SK-N-SH treated with all-trans-retinoic acid at 6 μM for 48 hours (cell line): Measurements from ENCODE around the gene PIP5K1C.

Experiments
- ATAC-seq: fragments of 200-7000 bp; cut with Tn5 transposase; 3 replicates; pipeline ENCODE4 v1.9.1; 2020; ENCODE audit warnings: mild to moderate bottlenecking, moderate library complexity
- ARNTL ChIP-seq: fragments of 450-650 bp; formaldehyde crosslinking; IDR thresholded peaks from 2 replicates; pipeline ENCODE4 v1.5.0; 2020; ENCODE audit warnings: low read depth, mild to moderate bottlenecking, moderate library complexity, borderline replicate concordance
- BACH2 ChIP-seq: fragments of 250-450 bp; sonication (Bioruptor Pico); IDR thresholded peaks from 2 replicates; pipeline ENCODE4 v1.9.0; 2021; ENCODE audit warnings: mild to moderate bottlenecking, borderline replicate concordance
- CSDC2 ChIP-seq: fragments of 250-450 bp; sonication (Bioruptor Pico); IDR thresholded peaks from 2 replicates; pipeline ENCODE4 v1.5.0; 2020; ENCODE audit warnings: mild to moderate bottlenecking, moderate library complexity
- ESRRG ChIP-seq: fragments of 250-450 bp; sonication (Bioruptor Pico); IDR thresholded peaks from 2 replicates; pipeline ENCODE4 v1.6.1; 2021; ENCODE audit warnings: mild to moderate bottlenecking
- GLIS3 ChIP-seq: fragments of 250-450 bp; sonication (Bioruptor Pico); IDR thresholded peaks from 2 replicates; pipeline ENCODE4 v1.5.0; 2020; ENCODE audit warnings: mild to moderate bottlenecking, moderate library complexity
- ISL1 ChIP-seq: fragments of 250-450 bp; sonication (Bioruptor Pico); IDR thresholded peaks from 2 replicates; pipeline ENCODE4 v2.1.2; 2022; ENCODE audit warnings: mild to moderate bottlenecking, moderate library complexity
- OSR1 ChIP-seq: fragments of 250-450 bp; sonication (Bioruptor Pico); IDR thresholded peaks from 2 replicates; pipeline ENCODE4 v1.8.0; 2022; ENCODE audit warnings: moderate library complexity, mild to moderate bottlenecking, inconsistent platforms
- PPARA ChIP-seq: fragments of 250-450 bp; sonication (Bioruptor Pico); IDR thresholded peaks from 2 replicates; pipeline ENCODE4 v1.5.0; 2020; ENCODE audit warnings: mild to moderate bottlenecking, borderline replicate concordance
- SNAI2 ChIP-seq: fragments of 250-450 bp; sonication (Bioruptor Pico); IDR thresholded peaks from 2 replicates; pipeline ENCODE4 v1.5.0; 2020; ENCODE audit warnings: mild to moderate bottlenecking, moderate library complexity
- TCF4 ChIP-seq: fragments of 250-450 bp; sonication (Bioruptor Pico); IDR thresholded peaks from 2 replicates; pipeline ENCODE4 v1.8.0; 2021; ENCODE audit warnings: mild to moderate bottlenecking, moderate library complexity, borderline replicate concordance
- TOX ChIP-seq: fragments of 250-450 bp; sonication (Bioruptor Pico); IDR thresholded peaks from 2 replicates; pipeline ENCODE4 v1.8.0; 2021; ENCODE audit warnings: mild to moderate bottlenecking, moderate library complexity, borderline replicate concordance
- ZC3H10 ChIP-seq: fragments of 250-450 bp; sonication (Bioruptor Pico); IDR thresholded peaks from 2 replicates; pipeline ENCODE4 v1.5.1; 2021; ENCODE audit warnings: mild to moderate bottlenecking, moderate library complexity
- ZFP30 ChIP-seq: fragments of 450-650 bp; formaldehyde crosslinking; IDR thresholded peaks from 2 replicates; pipeline ENCODE4 v1.5.0; 2022; ENCODE audit warnings: mild to moderate bottlenecking, moderate library complexity
- ZNF565 ChIP-seq: fragments of 450-650 bp; formaldehyde crosslinking; conservative IDR thresholded peaks from 2 replicates; pipeline ENCODE4 v1.5.0; 2020; ENCODE audit warnings: low read depth, mild to moderate bottlenecking, moderate library complexity
- ZNF70 ChIP-seq: fragments of 450-650 bp; formaldehyde crosslinking; IDR thresholded peaks from 2 replicates; pipeline ENCODE4 v1.5.0; 2020; ENCODE audit warnings: mild to moderate bottlenecking, moderate library complexity
- ZNF8 ChIP-seq: fragments of 450-650 bp; formaldehyde crosslinking; IDR thresholded peaks from 2 replicates; pipeline ENCODE4 v1.5.0; 2020; ENCODE audit warnings: mild to moderate bottlenecking, moderate library complexity
- TF ChIP-seq, protein P1 (sequence below): fragments of 250-450 bp; sonication (Bioruptor Pico); IDR thresholded peaks from 2 replicates; pipeline ENCODE4 v1.5.0; 2020; ENCODE audit warnings: mild to moderate bottlenecking, moderate library complexity
- TF ChIP-seq, protein P2 (sequence below): fragments of 250-450 bp; sonication (Bioruptor Pico); IDR thresholded peaks from 2 replicates; pipeline ENCODE4 v1.8.0; 2020; ENCODE audit warnings: mild to moderate bottlenecking, moderate library complexity, borderline replicate concordance
- TF ChIP-seq, protein P3 (sequence below): fragments of 250-450 bp; sonication (Bioruptor Pico); IDR thresholded peaks from 2 replicates; pipeline ENCODE4 v1.5.1; 2020; ENCODE audit warnings: low read depth, mild to moderate bottlenecking, moderate library complexity

PIP5K1C gene

DNA sequence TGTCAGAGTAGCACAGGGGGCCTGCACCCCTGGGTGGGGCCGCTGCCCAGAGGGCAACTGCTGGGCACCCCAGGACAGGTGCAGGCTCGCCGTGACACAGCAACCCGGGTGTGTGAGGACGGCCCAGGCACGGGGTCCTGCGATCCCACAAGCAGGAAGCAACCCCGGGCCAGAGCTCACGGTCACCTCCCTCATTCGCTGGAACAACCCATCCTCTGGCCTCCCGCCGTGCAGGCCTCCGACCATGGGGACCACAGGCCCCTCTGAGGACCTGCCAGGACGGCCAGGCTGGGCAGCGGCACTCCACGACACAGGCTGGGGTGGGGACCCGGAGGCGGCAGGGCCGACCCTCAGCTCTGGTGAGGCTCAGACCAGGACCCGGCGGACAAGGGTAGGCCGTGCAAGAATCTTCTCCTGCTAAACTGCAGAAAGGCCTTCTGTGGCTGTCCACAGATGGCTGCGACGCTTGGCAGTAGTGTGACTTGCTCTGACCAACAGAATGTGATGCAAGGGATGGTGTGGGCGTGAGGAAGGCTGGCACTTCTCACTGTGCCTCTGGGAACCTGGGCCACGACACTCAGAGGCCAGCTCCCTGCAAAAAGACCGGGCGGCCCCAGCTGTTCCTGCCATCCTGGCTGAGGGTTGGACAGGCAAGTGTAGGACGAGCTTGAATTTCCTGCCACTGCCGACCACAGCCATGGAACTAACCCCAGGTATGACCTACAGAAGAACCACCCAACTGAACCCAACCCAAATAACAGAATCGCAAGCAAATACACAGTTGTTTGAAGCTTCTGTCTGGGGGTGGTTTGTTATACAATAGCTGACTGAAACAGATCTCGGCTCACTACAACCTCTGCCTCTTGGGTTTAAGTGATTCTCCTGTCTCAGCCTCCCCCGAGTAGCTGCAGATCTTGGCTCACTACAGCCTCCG lies 26.5 kb downstream of the PIP5K1C start:
- TF ChIP-seq ARNTL (CRISPR knock-in tag): no peak
- TF ChIP-seq ISL1 (CRISPR knock-in tag): no peak
- no peak for TF ChIP-seq OSR1
- no peak for TF ChIP-seq PPARA (CRISPR knock-in tag)
- no peak for ATAC-seq

DNA sequence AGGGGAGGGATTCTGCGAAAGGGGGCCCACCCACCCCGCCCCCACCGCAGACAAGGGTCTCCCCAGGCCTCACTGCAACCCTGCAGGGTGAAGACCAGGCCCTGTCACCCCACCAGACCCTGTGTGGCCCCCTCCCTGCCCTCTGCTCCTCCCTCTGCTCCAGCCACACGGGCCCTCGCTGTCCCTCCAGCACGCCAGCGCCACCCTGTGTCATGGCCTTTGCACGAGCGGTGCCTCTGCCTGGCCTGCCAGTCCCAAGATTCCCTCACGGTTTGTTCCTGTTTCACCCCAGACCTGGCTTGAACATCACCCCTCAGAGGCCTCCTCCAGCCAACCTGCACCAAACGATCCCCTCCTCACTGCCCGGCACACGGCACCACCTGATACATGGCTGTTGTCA lies 27.3 kb downstream of the PIP5K1C start:
- no peak for ATAC-seq
- TF ChIP-seq, protein P1, sequence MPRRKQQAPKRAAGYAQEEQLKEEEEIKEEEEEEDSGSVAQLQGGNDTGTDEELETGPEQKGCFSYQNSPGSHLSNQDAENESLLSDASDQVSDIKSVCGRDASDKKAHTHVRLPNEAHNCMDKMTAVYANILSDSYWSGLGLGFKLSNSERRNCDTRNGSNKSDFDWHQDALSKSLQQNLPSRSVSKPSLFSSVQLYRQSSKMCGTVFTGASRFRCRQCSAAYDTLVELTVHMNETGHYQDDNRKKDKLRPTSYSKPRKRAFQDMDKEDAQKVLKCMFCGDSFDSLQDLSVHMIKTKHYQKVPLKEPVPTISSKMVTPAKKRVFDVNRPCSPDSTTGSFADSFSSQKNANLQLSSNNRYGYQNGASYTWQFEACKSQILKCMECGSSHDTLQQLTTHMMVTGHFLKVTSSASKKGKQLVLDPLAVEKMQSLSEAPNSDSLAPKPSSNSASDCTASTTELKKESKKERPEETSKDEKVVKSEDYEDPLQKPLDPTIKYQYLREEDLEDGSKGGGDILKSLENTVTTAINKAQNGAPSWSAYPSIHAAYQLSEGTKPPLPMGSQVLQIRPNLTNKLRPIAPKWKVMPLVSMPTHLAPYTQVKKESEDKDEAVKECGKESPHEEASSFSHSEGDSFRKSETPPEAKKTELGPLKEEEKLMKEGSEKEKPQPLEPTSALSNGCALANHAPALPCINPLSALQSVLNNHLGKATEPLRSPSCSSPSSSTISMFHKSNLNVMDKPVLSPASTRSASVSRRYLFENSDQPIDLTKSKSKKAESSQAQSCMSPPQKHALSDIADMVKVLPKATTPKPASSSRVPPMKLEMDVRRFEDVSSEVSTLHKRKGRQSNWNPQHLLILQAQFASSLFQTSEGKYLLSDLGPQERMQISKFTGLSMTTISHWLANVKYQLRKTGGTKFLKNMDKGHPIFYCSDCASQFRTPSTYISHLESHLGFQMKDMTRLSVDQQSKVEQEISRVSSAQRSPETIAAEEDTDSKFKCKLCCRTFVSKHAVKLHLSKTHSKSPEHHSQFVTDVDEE (CRISPR knock-in tag): no peak
- no peak for TF ChIP-seq ZNF565 (CRISPR knock-in tag)
- no peak for TF ChIP-seq ZNF70
- no peak for TF ChIP-seq CSDC2 (CRISPR knock-in tag)
- TF ChIP-seq ZFP30 (CRISPR knock-in tag): no peak
- TF ChIP-seq ESRRG (CRISPR knock-in tag): no peak
- TF ChIP-seq, protein P2, sequence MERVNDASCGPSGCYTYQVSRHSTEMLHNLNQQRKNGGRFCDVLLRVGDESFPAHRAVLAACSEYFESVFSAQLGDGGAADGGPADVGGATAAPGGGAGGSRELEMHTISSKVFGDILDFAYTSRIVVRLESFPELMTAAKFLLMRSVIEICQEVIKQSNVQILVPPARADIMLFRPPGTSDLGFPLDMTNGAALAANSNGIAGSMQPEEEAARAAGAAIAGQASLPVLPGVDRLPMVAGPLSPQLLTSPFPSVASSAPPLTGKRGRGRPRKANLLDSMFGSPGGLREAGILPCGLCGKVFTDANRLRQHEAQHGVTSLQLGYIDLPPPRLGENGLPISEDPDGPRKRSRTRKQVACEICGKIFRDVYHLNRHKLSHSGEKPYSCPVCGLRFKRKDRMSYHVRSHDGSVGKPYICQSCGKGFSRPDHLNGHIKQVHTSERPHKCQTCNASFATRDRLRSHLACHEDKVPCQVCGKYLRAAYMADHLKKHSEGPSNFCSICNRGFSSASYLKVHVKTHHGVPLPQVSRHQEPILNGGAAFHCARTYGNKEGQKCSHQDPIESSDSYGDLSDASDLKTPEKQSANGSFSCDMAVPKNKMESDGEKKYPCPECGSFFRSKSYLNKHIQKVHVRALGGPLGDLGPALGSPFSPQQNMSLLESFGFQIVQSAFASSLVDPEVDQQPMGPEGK: no peak
- no peak for TF ChIP-seq BACH2 (CRISPR knock-in tag)
- TF ChIP-seq ZC3H10 (CRISPR knock-in tag): no peak
- no peak for TF ChIP-seq TOX (CRISPR knock-in tag)
- TF ChIP-seq ARNTL (CRISPR knock-in tag): no peak
- no peak for TF ChIP-seq PPARA (CRISPR knock-in tag)
- no peak for TF ChIP-seq OSR1
- TF ChIP-seq TCF4 (CRISPR knock-in tag): no peak

DNA sequence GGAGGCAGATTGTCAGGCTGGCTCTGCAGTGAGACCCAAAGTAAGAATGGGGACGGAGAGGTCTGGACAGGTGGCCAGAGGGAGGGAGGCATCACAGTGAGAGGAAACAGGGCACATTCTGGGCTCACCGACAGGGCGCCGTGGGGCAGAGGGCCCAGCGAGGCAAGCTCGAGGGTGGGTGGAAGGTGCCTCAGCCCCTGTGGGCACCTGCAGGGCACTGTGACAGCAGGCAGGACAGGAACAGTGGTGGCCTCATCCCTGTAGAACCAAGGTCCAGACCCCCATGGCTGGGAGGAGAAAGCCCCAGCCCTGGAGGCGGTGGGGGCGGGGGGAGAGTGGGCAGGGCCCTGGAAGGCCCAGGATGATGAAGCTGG lies 27.7 kb downstream of the PIP5K1C start:
- no peak for ATAC-seq
- TF ChIP-seq ZC3H10 (CRISPR knock-in tag) (no peak), GLIS3 (CRISPR knock-in tag) (no peak)

DNA sequence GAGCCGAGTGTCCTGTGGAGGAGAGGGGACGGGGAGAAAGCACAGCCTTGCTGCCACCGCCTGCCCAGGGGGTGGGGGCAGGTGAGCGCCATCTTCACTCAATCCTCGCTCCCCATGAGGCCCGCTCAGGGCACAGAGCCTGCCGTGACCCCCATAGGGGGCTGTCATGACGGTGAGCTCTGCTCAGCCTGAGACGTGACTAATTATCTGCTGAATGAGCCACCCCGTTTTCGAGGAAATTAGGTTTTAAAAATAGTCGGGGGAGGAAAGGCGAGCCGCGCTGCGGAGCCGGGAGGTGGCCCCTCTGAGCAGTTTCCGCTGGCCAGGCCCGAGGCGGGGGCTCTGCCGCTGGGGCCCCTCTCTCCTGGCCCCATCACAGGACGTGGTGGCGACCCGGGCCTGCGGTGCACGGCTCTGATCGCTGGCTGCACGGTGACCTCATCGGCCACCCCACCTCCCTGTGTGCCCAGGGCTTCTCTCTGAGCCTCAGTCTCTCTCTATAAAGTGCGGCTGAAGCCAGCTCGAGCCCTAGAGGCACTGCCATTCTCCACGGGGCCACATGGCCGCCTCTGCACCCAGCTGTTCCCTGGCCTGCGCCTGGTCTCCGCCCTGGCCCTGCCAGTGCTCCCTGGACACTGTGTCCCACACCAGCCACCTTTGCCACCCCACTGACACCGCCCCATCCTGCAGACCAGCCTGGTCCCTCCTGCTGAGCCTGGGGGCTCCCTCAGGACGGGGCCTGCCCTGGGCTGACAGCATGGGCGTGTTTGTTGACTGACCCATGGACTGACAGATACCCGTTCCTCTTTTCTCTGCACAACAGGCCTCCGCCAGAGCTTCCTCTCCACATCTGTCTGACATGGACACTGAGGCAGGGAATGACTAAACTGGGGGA lies 28.3 kb downstream of the PIP5K1C start:
- TF ChIP-seq OSR1: no peak
- TF ChIP-seq, protein P3, sequence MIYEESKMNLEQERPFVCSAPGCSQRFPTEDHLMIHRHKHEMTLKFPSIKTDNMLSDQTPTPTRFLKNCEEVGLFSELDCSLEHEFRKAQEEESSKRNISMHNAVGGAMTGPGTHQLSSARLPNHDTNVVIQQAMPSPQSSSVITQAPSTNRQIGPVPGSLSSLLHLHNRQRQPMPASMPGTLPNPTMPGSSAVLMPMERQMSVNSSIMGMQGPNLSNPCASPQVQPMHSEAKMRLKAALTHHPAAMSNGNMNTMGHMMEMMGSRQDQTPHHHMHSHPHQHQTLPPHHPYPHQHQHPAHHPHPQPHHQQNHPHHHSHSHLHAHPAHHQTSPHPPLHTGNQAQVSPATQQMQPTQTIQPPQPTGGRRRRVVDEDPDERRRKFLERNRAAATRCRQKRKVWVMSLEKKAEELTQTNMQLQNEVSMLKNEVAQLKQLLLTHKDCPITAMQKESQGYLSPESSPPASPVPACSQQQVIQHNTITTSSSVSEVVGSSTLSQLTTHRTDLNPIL (CRISPR knock-in tag): no peak
- TF ChIP-seq ZNF70: no peak
- TF ChIP-seq, protein P2: no peak
- TF ChIP-seq BACH2 (CRISPR knock-in tag): no peak
- no peak for TF ChIP-seq SNAI2 (CRISPR knock-in tag)
- TF ChIP-seq ZFP30 (CRISPR knock-in tag): no peak
- TF ChIP-seq GLIS3 (CRISPR knock-in tag): no peak
- TF ChIP-seq ESRRG (CRISPR knock-in tag): no peak
- no peak for TF ChIP-seq ARNTL (CRISPR knock-in tag)
- TF ChIP-seq CSDC2 (CRISPR knock-in tag): no peak
- TF ChIP-seq ZNF8 (CRISPR knock-in tag): no peak
- no peak for TF ChIP-seq TOX (CRISPR knock-in tag)
- TF ChIP-seq, protein P1 (CRISPR knock-in tag): no peak
- TF ChIP-seq ZC3H10 (CRISPR knock-in tag): no peak
- no peak for TF ChIP-seq TCF4 (CRISPR knock-in tag)
- no peak for TF ChIP-seq ZNF565 (CRISPR knock-in tag)
- TF ChIP-seq PPARA (CRISPR knock-in tag): no peak
- TF ChIP-seq, all 23 proteins: peak for 0
- ATAC-seq: no peak
